Colonic mucosa (tissue), 4 donors: ENCODE results near the gene CPE. TPM values are rescaled to one million over a fixed set of nuclear protein-coding genes. Genes with fewer than 3 reads are reported as not detected.

ENCODE experiments used
- DNase-seq: peaks from one replicate; pipeline ENCODE4 v3.0.0-alpha.2; 2020
- H3K27ac ChIP-seq: fragments of 200-600 bp; one replicate; pipeline ENCODE4 v1.8.0; 2021
- H3K27me3 ChIP-seq: fragments of 200-600 bp; one replicate; pipeline ENCODE4 v1.8.0; 2021
- H3K36me3 ChIP-seq: fragments of 200-600 bp; one replicate; pipeline ENCODE4 v1.8.0; 2021
- H3K4me1 ChIP-seq: fragments of 200-600 bp; one replicate; pipeline ENCODE4 v1.8.0; 2021; ENCODE audit warnings: mild to moderate bottlenecking
- H3K4me3 ChIP-seq: fragments of 200-600 bp; one replicate; pipeline ENCODE4 v1.8.0; 2021
- H3K9ac ChIP-seq, 2 donors: one replicate each; pipeline ENCODE4 v1.7.0; 2013; ENCODE audit warnings: control low read depth in 2 of 2, low read depth in 2 of 2, low read length in 2 of 2
- H3K9me3 ChIP-seq: fragments of 200-600 bp; one replicate; pipeline ENCODE4 v1.8.0; 2021
- intact Hi-C: fragments of 100-400 bp; cut with DNase I; formaldehyde crosslinking; loops from one replicate; pipeline ENCODE4 v1.14.1; 2022
- total RNA-seq, 2 donors: library from RNA; stranded (reverse); fragmentation: NEBNext Ultra II Directional in 1 of 2; extraction: Animal tissue kit (Norgen Biotek cat#: 25700) in 1 of 2; gene quantifications; one replicate each; pipeline ENCODE4 v1.2.1, GENCODE V29; 2021
- TF ChIP-seq, protein P1 (sequence below): fragments of 200-600 bp; IDR thresholded peaks from one replicate; pipeline ENCODE4 v1.8.0; 2022; ENCODE audit warnings: antibody characterized with exemption, mild to moderate bottlenecking
- donor health status: healthy.
- donor health status: DM: no; HTN: no; CAD: no.
- donor health status: DM: no; HTN: no; CAD: no.

The CPE gene
- total RNA-seq, 2 donors from 2014 or later, result 13.8 to 49.6 TPM

DNA sequence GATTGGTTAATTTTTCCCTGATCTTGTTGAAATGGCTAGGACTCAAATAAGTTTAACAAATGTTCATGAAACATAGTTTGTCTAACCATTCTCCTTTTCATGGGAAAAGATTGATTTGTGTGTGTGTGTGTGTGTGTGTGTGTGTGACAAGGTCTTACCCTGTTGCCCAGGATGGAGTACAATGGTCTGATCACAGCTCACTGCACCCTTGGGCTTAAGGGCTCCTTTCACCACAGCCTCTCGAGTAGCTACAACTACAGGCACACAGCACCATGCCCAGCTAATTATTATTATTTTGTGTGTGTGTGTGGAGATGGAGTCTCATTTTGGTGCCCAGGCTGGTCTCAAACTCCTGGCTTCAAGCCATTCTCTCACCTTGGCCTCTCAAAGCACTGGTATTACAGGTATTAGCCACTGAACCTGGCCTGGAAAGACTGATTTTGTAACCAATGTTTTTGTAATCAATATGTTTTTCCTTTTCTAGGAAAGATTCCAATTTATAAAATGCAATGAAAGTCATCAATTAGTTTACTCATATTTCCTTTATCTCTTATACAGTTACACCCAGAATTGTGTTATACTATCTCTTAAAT lies 139.3 kb downstream of the CPE start:
- intact Hi-C loops, result no loop called here
- Histone ChIP-seq H3K9ac (no peak overlapping the region), H3K36me3 (no peaks in the 10 kb centered on the region), H3K4me1 (no peaks in the 10 kb centered on the region), H3K27me3 (no peaks in the 10 kb centered on the region), H3K27ac (no peak overlapping the region), H3K9me3 (no peaks in the 10 kb centered on the region), H3K4me3 (no peak overlapping the region)
- DNase-seq, result no peak
- TF ChIP-seq, protein P1, sequence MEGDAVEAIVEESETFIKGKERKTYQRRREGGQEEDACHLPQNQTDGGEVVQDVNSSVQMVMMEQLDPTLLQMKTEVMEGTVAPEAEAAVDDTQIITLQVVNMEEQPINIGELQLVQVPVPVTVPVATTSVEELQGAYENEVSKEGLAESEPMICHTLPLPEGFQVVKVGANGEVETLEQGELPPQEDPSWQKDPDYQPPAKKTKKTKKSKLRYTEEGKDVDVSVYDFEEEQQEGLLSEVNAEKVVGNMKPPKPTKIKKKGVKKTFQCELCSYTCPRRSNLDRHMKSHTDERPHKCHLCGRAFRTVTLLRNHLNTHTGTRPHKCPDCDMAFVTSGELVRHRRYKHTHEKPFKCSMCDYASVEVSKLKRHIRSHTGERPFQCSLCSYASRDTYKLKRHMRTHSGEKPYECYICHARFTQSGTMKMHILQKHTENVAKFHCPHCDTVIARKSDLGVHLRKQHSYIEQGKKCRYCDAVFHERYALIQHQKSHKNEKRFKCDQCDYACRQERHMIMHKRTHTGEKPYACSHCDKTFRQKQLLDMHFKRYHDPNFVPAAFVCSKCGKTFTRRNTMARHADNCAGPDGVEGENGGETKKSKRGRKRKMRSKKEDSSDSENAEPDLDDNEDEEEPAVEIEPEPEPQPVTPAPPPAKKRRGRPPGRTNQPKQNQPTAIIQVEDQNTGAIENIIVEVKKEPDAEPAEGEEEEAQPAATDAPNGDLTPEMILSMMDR, result no peak

DNA sequence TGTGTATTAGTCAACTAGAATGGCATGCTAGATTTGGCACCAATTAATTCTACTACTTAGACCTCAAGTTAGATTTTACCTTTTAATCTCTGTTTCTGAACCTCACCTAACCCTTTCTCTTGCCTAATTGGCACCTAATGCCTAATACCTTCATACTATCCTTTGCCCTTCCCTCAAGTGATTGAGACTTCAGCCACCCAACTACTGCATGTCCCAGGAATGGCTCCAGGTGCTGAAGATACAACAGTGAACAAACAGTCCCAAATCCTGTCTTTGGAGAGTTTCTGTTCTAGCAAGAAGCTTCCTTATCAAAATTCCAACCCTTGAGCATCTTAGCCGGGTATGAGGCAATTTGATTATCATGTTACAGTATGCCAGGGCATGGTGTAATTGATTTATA lies 139.9 kb downstream of the CPE start:
- intact Hi-C loops, result no loop called here
- H3K9me3 ChIP-seq, result no peaks in the 10 kb centered on the region
- no peak overlapping the region for H3K9ac ChIP-seq
- H3K27ac ChIP-seq, result no peak overlapping the region
- DNase-seq, result no peak
- H3K4me3 ChIP-seq, result no peak overlapping the region
- TF ChIP-seq, protein P1, result no peak
- no peaks in the 10 kb centered on the region for H3K36me3 ChIP-seq
- H3K4me1 ChIP-seq, result no peaks in the 10 kb centered on the region
- no peaks in the 10 kb centered on the region for H3K27me3 ChIP-seq

DNA sequence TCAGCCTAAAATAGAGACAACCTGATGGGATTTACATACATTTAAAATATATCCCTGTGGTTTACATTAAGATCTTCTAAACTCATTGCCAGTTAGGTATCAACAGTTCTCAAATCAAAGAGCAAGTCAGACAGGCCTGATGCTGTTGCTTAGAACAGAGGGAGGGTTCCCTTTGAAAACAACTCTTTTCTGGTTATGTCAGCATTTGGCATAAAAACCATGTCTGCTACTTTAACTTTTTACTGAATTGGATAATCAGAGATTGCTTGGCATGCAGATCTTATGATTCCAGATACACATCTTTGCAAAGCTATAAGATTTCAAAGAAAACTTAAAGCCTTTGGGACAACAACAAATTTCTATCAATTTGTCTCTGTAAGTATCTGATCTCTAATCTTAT lies 140.8 kb downstream of the CPE start:
- DNase-seq, result no peak
- TF ChIP-seq, protein P1, result no peak
- no peaks in the 10 kb centered on the region for H3K27me3 ChIP-seq
- intact Hi-C loops, result no loop called here
- no peak overlapping the region for H3K4me3 ChIP-seq
- H3K27ac ChIP-seq, result no peak overlapping the region
- no peaks in the 10 kb centered on the region for H3K36me3 ChIP-seq
- H3K4me1 ChIP-seq, result no peaks in the 10 kb centered on the region
- H3K9me3 ChIP-seq, result no peaks in the 10 kb centered on the region
- H3K9ac ChIP-seq, result no peak overlapping the region

DNA sequence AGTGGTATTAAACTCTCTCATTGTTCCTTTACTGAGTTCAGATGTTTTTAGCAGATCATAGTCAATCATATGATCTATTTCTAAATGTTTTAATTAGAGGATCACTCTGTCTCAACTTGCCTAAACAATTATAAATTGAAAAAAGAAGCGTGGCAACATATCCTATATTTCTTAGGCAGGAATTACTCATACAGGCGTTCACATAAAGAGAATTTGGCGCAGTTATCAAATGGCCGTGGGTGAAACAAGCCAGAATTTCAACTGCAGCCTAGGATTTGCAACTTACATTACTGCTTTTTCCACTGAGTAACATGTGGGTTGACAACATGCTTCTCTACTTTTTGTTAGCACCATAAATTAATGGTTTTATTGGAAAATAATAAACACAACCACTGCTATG lies 141.3 kb downstream of the CPE start:
- no peaks in the 10 kb centered on the region for H3K36me3 ChIP-seq
- H3K27me3 ChIP-seq, result no peaks in the 10 kb centered on the region
- no peak overlapping the region for H3K27ac ChIP-seq
- intact Hi-C loops, result no loop called here
- no peak overlapping the region for H3K9ac ChIP-seq
- TF ChIP-seq, protein P1, result no peak
- H3K4me1 ChIP-seq, result no peaks in the 10 kb centered on the region
- no peaks in the 10 kb centered on the region for H3K9me3 ChIP-seq
- no peak for DNase-seq
- H3K4me3 ChIP-seq, result no peak overlapping the region

DNA sequence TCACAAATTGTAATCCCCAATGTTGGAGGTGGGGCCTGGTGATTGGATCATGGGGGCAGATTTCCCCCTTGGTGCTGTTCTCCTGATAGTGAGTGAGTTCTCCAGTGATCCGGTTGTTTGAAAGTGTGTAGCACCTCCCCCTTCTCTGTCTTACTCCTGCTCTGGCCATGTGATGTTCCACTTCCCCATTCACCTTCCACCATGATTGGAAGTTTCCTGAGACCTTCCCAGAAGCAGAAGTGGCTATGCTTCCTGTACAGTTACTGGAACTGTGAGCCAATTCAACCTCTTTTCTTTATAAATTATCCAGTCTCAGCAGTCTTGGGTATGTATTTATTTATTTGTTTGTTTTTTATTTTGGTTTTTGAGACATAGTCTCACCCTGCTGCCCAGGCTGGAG lies 143.2 kb downstream of the CPE start:
- Histone ChIP-seq H3K4me1 (no peaks in the 10 kb centered on the region), H3K36me3 (no peaks in the 10 kb centered on the region), H3K9ac (no peak overlapping the region), H3K9me3 (no peaks in the 10 kb centered on the region), H3K4me3 (no peak overlapping the region), H3K27me3 (no peaks in the 10 kb centered on the region), H3K27ac (no peak overlapping the region)
- DNase-seq, result no peak
- TF ChIP-seq, protein P1, result no peak
- intact Hi-C loops, result no loop called here
